IgD-negative memory B cell (primary cell): Measurements from ENCODE around the gene DUSP5. TPM values are rescaled to one million over a fixed set of nuclear protein-coding genes. Genes with fewer than 3 reads are reported as not detected.
"Not testable (repeated sequence)": the region's sequence is repeated elsewhere in the genome, so short reads cannot be mapped to it uniquely, and the experiment has no call there.

Experiments
- H3K27ac Mint-ChIP-seq, 3 donors: one replicate each; pipeline ENCODE4 v1.8.0; 2020 to 2022; ENCODE audit warnings: mild to moderate bottlenecking in 3 of 3, mixed read lengths in 3 of 3, moderate library complexity in 1 of 3
- H3K27me3 Mint-ChIP-seq: one replicate; pipeline ENCODE4 v1.8.0; 2021; ENCODE audit warnings: mixed read lengths
- H3K36me3 Mint-ChIP-seq: one replicate; pipeline ENCODE4 v1.8.0; 2020; ENCODE audit warnings: mild to moderate bottlenecking, mixed read lengths
- H3K4me1 Mint-ChIP-seq, 3 donors: one replicate each; pipeline ENCODE4 v1.8.0; 2020 to 2022; ENCODE audit warnings: mixed read lengths in 3 of 3, mild to moderate bottlenecking in 1 of 3
- H3K4me3 Mint-ChIP-seq, 4 donors: one replicate each; pipeline ENCODE4 v1.8.0; 2020 to 2022; ENCODE audit warnings: mild to moderate bottlenecking in 4 of 4, mixed read lengths in 4 of 4, moderate library complexity in 3 of 4
- H3K9me3 Mint-ChIP-seq, 3 donors: one replicate each; pipeline ENCODE4 v1.8.0; 2020 to 2021; ENCODE audit warnings: mixed read lengths in 3 of 3, mild to moderate bottlenecking in 1 of 3
- polyA plus RNA-seq: library from polyadenylated mRNA; unstranded; fragments of 300-500 nt; fragmentation: Illumina TruSeq; gene quantifications from one replicate; pipeline ENCODE4 v1.2.3, GENCODE V29; 2021

The DUSP5 gene
- polyA plus RNA-seq, 1 donor from 2014 or later = 3.7 TPM

DNA sequence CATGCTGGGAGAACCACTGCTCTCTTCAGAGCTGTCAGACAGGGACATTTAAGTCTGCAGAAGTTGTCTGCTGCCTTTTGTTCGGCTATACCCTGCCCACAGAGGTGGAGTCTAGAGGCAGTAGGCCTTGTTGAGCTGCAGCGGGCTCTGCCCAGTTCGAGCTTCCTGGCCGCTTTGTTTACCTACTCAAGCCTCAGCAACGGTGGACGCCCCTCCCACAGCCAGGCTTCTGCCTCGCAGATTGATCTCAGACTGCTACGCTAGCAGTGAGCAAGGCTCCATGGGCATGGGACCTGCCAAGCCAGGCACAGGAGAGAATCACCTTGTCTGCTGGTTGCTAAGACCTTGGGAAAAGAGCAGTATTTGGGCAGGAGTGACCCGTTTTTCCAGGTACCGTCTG is 27.2 kb upstream of the DUSP5 start:
- not testable (repeated sequence) for H3K27me3 Mint-ChIP-seq, H3K27ac Mint-ChIP-seq, H3K9me3 Mint-ChIP-seq, H3K36me3 Mint-ChIP-seq, H3K4me1 Mint-ChIP-seq, H3K4me3 Mint-ChIP-seq

DNA sequence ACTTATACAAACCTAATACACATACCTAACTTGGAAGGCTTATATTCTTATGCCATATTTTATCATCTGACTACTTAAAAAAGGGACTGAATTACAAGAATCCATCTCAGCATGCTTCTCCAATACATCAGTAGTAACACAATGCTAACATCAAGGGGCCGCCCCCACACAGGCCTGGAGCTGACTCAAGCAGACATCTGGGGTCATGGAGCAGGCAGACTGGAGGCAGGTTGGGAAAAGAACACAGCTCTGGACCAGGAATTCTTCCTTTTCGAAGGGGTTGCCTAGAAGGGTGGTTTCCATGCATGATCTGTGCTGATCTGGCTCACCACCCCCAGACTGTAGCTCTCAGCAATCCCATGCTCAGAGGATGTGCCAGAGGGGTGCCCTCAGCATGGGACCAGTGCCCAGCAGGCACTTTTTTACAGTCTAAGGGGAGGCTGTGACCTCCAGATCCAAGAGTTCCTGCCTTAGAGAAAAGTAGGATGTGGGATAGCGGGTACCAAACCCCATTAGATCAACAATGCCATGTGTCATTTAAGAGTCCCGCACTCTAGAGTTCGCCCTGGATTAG is 26.1 kb upstream of the DUSP5 start:
- Mint-ChIP-seq H3K27ac (no peak overlapping the region), H3K36me3 (no peaks in the 10 kb centered on the region), H3K9me3 (peaks cover 0 to 2% (median 0%) of the 10 kb centered on the region in 3 donors), H3K4me1 (no peaks in the 10 kb centered on the region), H3K27me3 (no peaks in the 10 kb centered on the region), H3K4me3 (no peak overlapping the region)

DNA sequence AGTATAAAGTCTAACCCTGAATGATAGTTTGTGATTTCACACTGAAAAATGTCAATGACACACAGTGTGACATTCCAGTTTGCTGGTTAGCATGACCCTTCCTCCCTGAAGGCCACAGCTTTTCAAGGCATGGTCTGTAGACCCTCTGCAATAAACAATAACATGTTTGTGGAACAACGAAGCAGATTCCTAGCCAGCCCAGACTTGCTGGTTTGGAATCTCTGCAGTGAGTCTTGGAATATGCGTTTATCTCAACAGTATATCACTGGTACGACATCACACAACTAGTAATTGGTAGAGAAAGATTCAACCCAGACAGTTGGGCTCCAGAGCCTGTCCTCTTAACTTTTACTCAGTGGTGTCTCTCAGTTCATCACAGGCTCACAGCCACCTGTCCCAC is 23.7 kb upstream of the DUSP5 start:
- Mint-ChIP-seq H3K27ac (no peak overlapping the region), H3K4me1 (no peaks in the 10 kb centered on the region), H3K9me3 (peaks cover 0 to 2% (median 0%) of the 10 kb centered on the region in 3 donors), H3K36me3 (no peaks in the 10 kb centered on the region), H3K27me3 (peaks cover 4% of the 10 kb centered on the region), H3K4me3 (no peak overlapping the region)

DNA sequence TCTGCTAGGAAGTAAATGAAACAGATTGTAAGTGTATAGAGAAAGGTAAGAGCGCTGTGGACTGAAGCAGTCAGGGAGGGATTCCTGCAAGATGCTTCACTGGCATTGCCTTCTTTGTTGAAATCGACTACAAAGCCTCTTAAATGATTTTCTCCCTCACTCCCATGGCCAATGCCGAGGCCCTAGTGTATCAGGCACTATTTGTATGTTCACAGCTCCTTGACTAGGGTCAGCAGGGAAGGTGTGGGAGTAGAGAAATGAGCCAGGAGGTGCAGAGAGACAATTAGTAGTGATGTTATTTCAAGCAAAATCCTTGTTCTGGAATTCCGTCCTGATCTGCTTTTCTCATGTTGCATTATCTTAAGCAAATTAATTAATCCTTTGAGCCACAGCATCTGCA is 22.9 kb upstream of the DUSP5 start:
- H3K27ac Mint-ChIP-seq = no peak overlapping the region
- H3K4me3 Mint-ChIP-seq = no peak overlapping the region
- no peaks in the 10 kb centered on the region for H3K4me1 Mint-ChIP-seq
- no peaks in the 10 kb centered on the region for H3K36me3 Mint-ChIP-seq
- peaks cover 4% of the 10 kb centered on the region for H3K27me3 Mint-ChIP-seq
- peaks cover 0 to 2% (median 0%) of the 10 kb centered on the region in 3 donors for H3K9me3 Mint-ChIP-seq

DNA sequence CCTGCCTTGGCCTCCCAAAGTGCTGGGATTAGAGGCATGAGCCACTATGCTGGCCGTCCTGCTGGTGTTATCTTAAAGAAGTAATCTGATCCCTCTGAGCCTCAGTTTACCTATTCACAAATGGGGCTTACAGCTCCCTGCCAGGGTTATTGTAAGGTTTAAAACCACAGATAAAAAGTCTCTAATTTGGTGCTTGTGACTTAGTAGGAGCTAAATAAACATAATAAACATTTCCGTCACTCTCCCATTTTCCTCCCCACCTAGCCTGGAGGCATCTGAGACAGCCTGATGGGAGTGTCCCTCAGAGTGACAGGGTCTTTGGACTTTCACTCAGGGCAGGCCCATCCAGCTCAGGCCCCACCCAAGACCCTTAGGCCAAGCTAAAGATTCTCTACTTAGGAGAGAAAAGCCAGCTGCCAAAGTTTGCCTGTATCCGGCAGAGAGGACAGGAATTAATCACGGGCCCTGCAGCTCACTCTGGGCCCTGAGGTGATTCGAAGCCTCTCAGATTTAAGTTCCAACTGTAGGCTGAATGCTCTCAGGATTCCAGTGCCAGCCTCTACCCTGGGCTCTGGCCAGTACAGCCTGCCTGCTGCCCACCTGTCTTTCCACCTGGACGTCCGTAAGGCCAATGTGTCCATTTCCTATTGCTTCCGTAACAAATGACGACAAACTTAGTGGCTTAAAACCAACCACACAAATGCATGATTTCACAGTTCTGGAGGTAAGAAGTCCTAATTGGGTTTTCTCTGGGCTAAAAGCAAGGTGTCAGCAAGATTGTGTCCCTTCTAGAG is 21.8 kb upstream of the DUSP5 start:
- peak overlapping the region in 1 of 4 donors; percentile 60 for H3K4me3 Mint-ChIP-seq
- no peaks in the 10 kb centered on the region for H3K9me3 Mint-ChIP-seq
- no peaks in the 10 kb centered on the region for H3K36me3 Mint-ChIP-seq
- H3K27ac Mint-ChIP-seq = no peak overlapping the region
- H3K4me1 Mint-ChIP-seq = no peaks in the 10 kb centered on the region
- H3K27me3 Mint-ChIP-seq = peaks cover 4% of the 10 kb centered on the region

DNA sequence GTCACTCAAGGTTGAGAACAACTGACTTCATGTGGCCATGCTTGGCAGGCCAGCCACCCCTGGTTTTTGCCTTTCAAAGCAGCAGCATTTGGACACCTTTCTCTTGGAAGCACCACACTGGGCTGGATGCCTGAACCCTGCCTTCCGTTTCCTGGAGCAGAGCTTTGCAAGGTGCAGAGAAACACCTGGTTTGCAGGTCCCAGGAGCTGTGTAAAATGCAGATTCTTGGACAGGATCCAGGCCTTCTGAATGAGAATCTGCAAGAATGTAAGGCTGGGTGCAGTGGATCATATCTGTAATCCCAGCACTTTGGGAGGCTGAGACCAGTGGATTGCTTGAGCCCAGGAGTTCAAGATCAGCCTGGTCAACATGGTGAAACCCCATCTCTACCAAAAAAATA is 18.0 kb upstream of the DUSP5 start:
- no peak overlapping the region for H3K4me3 Mint-ChIP-seq
- H3K27me3 Mint-ChIP-seq = peaks cover 5% of the 10 kb centered on the region
- H3K36me3 Mint-ChIP-seq = no peaks in the 10 kb centered on the region

DNA sequence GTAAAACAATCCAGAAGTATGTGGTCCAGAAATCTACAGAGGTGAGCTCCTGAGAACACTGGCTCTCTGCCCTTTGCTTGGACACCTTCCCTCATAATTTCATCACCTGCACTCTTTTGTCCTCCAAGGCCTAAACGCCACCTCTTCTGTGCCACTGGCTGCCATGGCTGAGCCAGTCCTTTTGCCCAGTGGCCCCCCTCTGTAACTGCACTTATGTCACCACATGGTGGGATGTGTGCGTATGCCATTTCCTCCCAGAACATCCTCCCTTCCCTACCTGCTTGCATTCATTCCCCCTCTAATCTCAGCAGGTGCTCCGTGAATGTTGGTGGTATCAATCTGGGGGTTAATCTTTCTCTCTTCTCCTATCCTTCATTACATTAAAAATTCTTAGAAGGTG is 17.3 kb upstream of the DUSP5 start:
- no peaks in the 10 kb centered on the region for H3K36me3 Mint-ChIP-seq
- no peak overlapping the region for H3K27ac Mint-ChIP-seq
- H3K9me3 Mint-ChIP-seq = no peaks in the 10 kb centered on the region
- peaks cover 7% of the 10 kb centered on the region for H3K27me3 Mint-ChIP-seq
- H3K4me3 Mint-ChIP-seq = no peak overlapping the region
- no peaks in the 10 kb centered on the region for H3K4me1 Mint-ChIP-seq

More for the DNA sequence above, 18.0 kb upstream of the DUSP5 start:
- Mint-ChIP-seq H3K27ac (no peak overlapping the region), H3K4me1 (no peaks in the 10 kb centered on the region), H3K9me3 (no peaks in the 10 kb centered on the region)

DNA sequence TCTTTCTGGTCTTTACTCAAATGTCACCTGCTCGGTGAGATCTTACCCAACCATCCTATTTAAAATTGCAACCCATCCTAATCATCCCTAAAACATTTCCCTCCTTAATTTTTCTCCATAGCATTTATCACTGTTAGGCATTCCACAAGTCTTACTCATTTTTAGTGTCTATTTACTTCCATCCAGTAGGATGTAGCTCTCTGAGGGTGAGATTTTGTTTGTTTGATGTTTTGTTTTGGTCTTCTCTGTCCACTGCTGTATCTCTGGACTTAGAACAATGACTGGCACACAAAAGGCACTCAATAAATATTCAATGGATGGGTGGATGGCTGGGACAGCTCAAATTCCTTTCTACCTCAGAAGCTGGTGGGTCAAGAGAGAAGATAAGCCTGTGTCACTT is 15.8 kb upstream of the DUSP5 start:
- H3K36me3 Mint-ChIP-seq = no peaks in the 10 kb centered on the region
- no peak overlapping the region for H3K4me3 Mint-ChIP-seq
- peaks cover 13% of the 10 kb centered on the region for H3K27me3 Mint-ChIP-seq
- H3K9me3 Mint-ChIP-seq = no peaks in the 10 kb centered on the region
- no peak overlapping the region for H3K27ac Mint-ChIP-seq
- no peaks in the 10 kb centered on the region for H3K4me1 Mint-ChIP-seq

DNA sequence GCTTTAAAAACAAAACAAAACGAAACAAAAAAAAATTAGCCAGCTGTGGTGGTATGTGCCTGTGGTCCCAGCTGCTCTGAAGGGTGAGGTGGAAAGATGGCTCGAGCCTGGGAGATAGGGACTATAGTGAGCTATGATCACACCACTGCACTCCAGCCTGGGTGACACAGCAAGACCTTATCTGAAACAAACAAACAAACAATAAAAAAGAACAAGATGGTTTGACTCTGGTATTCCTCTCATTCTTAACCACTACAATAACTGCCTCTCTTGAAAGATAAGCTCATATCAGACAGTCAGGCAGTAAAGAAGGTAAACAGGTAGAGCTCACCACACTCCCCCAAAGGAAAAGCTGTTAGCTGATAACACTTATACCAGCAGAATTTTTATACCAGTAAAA is 14.1 kb upstream of the DUSP5 start:
- H3K27ac Mint-ChIP-seq = no peak overlapping the region
- H3K27me3 Mint-ChIP-seq = peaks cover 13% of the 10 kb centered on the region
- H3K36me3 Mint-ChIP-seq = no peaks in the 10 kb centered on the region
- no peaks in the 10 kb centered on the region for H3K4me1 Mint-ChIP-seq
- H3K4me3 Mint-ChIP-seq = no peak overlapping the region
- no peaks in the 10 kb centered on the region for H3K9me3 Mint-ChIP-seq

DNA sequence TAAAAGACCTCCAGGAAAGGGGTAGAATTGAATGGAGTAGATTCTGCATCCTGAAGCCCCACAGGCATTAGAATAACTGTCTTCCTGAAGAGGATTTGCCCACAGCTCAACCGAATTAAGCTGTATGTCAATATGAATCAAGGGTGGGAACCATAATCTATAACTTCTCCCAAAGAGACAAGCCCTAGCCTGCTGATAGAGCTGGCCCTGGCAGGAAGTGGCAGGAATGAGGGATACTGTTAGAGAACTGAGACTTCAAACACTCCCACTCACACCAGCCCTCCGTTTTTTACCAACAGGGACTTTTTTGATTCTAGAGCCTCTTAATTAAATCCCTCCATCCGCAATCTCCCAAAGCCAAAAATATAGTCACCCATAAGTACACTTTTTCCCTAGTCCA is 12.2 kb upstream of the DUSP5 start:
- no peaks in the 10 kb centered on the region for H3K36me3 Mint-ChIP-seq
- peaks cover 27% of the 10 kb centered on the region for H3K27me3 Mint-ChIP-seq
- peaks cover 0 to 5% (median 1%) of the 10 kb centered on the region in 3 donors for H3K4me1 Mint-ChIP-seq
- no peaks in the 10 kb centered on the region for H3K9me3 Mint-ChIP-seq
- no peak overlapping the region for H3K27ac Mint-ChIP-seq
- no peak overlapping the region for H3K4me3 Mint-ChIP-seq

DNA sequence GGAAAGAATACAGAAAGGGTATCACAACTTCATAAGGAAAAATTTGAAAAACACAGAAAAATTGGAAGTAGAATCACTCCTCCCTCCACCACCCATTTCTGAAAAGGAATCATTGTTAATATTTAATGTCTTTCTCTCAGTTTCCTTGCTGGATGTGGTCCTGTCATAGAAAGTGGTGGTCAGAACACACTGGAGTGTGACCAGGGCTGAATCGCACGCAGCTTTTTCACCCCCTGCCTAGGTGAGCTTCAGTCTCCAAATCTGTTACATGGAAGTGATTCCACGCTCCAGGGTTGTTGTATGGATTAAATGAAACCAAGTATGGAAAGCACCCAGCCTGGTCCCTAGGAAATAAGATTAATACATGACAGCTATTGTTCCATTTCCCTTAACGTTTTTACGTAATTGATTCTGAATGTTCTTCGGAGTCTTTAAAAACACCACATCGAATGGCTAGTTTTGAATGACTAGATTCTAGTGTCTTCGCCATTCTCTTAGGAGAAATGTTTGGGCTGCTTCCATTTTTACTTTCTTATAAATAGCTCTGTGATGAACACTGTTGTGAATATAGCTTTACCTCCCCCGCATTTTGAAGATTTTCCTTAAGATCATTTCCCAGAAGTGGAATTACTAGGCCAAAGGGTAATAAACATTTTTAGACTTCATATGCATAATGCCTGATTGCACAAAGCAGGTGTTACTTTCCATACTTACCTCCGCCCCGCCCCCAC is 10.9 kb upstream of the DUSP5 start:
- peaks cover 33% of the 10 kb centered on the region for H3K27me3 Mint-ChIP-seq
- H3K36me3 Mint-ChIP-seq = no peaks in the 10 kb centered on the region
- H3K4me3 Mint-ChIP-seq = no peak overlapping the region
- no peaks in the 10 kb centered on the region for H3K9me3 Mint-ChIP-seq
- H3K4me1 Mint-ChIP-seq = peaks cover 0 to 5% (median 1%) of the 10 kb centered on the region in 3 donors
- H3K27ac Mint-ChIP-seq = no peak overlapping the region

DNA sequence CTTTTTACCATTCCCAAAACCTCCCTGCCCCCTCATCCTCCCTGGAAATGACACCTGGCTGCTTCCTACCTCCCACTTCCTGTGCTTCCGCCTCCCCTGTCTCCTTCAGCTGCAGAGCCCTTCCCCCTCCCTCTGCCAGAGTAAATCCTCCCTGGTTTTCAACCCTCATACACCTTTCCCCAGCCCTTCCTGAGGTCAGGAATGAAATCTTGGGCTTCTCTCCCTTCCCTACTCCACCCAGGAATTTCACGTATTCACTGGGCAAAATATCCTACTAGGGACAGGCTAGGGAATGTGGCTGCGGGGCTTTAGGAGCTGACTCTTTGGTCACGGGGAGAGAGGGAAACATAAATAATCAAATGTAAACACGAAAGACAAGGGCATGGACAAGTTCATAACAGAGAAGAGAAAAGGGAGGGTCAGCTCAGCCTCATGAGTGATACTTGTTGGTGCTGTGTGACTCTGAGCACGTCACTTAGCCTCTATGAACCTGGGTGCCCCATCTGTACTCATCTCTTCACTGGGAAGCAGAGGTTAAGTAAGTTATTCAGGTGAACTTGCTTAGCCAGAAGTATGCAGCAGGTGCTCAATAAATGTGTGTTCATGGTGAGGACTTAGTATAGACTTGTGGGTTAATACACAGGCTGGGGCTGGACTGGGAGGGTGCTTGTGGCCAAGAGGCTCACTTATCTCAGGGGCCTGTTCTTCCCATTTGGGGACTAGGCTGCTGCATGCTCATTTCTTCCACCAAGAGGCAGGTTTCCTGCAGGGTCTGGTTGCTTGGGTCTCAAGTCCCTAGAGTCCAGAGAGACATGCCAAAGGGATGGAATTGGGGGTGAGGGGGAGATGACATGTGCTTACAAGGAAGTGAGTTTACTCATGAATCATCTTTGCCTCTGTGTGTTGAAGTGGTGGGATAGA is 10.0 kb upstream of the DUSP5 start:
- H3K4me3 Mint-ChIP-seq = no peak overlapping the region
- no peaks in the 10 kb centered on the region for H3K36me3 Mint-ChIP-seq
- no peak overlapping the region for H3K27ac Mint-ChIP-seq
- H3K9me3 Mint-ChIP-seq = no peaks in the 10 kb centered on the region
- H3K27me3 Mint-ChIP-seq = peaks cover 33% of the 10 kb centered on the region
- H3K4me1 Mint-ChIP-seq = peaks cover 4 to 5% (median 4%) of the 10 kb centered on the region in 3 donors

DNA sequence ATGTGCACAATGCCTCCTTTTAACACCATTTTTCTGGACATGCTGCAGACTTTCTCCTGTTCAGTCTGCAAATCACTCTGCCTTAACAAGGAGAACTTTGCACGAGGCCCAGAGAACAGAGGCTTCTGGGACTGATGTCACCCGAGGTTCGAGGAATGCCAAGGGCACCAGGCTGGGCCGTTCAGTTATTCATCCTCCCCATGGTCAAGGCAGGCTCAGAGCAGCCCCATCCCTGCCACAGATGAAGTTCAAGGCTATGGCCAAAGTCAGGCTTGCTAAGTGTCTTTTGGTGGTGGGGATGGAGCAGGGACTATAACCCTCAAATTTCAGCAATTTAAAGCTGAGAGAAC is 9.4 kb upstream of the DUSP5 start:
- no peaks in the 10 kb centered on the region for H3K9me3 Mint-ChIP-seq
- H3K27me3 Mint-ChIP-seq = peaks cover 33% of the 10 kb centered on the region
- H3K36me3 Mint-ChIP-seq = no peaks in the 10 kb centered on the region
- no peak overlapping the region for H3K27ac Mint-ChIP-seq
- peaks cover 4 to 5% (median 4%) of the 10 kb centered on the region in 3 donors for H3K4me1 Mint-ChIP-seq
- H3K4me3 Mint-ChIP-seq = no peak overlapping the region

DNA sequence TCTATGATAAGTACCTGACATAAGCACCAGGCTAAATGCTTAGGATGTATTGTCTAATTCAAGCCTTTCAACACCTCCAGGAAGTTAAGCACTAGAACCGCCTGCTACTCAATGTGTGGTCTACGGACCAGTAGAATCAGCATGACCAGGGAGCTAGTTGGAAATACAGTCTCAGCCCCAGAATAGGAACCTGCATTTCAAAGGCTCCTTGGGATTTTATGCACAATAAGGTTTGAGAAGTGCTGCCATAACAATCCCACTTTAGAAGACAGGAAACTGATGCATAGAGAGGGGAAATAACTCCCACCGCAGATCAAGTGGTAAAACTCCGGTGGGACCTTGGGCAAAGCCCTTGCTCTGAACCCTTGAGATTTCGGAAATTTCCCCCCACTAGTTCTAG is 8.8 kb upstream of the DUSP5 start:
- Mint-ChIP-seq H3K27ac (no peak overlapping the region), H3K4me1 (peaks cover 4 to 5% (median 4%) of the 10 kb centered on the region in 3 donors), H3K9me3 (no peaks in the 10 kb centered on the region), H3K4me3 (no peak overlapping the region), H3K27me3 (peaks cover 37% of the 10 kb centered on the region), H3K36me3 (no peaks in the 10 kb centered on the region)

DNA sequence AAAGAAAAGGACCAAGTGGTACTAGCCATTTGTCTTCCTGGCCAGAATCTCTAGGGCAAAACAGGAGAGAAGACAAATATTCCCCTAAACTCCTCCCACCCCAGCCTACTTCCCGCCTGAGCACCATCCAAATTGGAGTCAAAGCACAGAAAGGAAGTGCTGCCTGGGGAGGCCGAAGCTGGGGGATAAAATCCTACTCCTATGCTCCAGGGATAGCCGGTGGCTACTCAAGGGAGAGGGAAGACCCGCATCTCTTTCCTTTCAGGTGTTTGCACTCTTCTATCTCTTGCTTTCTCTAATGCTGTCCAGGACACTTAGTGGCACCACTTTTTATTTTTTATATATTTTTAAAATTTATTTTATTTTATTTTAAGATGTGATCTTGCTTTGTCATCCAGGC is 7.1 kb upstream of the DUSP5 start:
- H3K4me3 Mint-ChIP-seq = no peak overlapping the region
- H3K36me3 Mint-ChIP-seq = peaks cover 1% of the 10 kb centered on the region
- peaks cover 4 to 5% (median 5%) of the 10 kb centered on the region in 3 donors for H3K4me1 Mint-ChIP-seq
- no peaks in the 10 kb centered on the region for H3K9me3 Mint-ChIP-seq
- no peak overlapping the region for H3K27ac Mint-ChIP-seq
- H3K27me3 Mint-ChIP-seq = peaks cover 32% of the 10 kb centered on the region
